H9 (cell line): ENCODE measurements around the gene DGLUCY. TPM values are rescaled to one million over a fixed set of nuclear protein-coding genes. Genes with fewer than 3 reads are reported as not detected.

Experiments used
- DNase-seq: peaks from one replicate; pipeline ENCODE4 v3.0.0-alpha.2; 2017
- H2AFZ ChIP-seq: one replicate; pipeline ENCODE4 v1.6.1; 2013; ENCODE audit warnings: mild to moderate bottlenecking, low read length, control low read depth, moderate library complexity
- H2AK5ac ChIP-seq: 2 replicates; pipeline ENCODE4 v1.6.1; 2013; ENCODE audit warnings: low read length, control low read depth, mixed read lengths; ENCODE audit not compliant: insufficient read length
- H2BK120ac ChIP-seq: one replicate; pipeline ENCODE4 v1.6.1; 2013; ENCODE audit warnings: low read depth, mild to moderate bottlenecking, low read length, control low read depth, inconsistent platforms; ENCODE audit not compliant: poor library complexity, severe bottlenecking
- H2BK12ac ChIP-seq: 2 replicates; pipeline ENCODE4 v1.6.1; 2013; ENCODE audit warnings: low read length, control low read depth, mixed read lengths, low read depth; ENCODE audit not compliant: insufficient read length
- H2BK15ac ChIP-seq: 2 replicates; pipeline ENCODE4 v1.6.1; 2013; ENCODE audit warnings: low read depth, low read length, control low read depth
- H2BK20ac ChIP-seq: one replicate; pipeline ENCODE4 v1.6.1; 2013; ENCODE audit warnings: low read depth, mild to moderate bottlenecking, low read length, control low read depth, inconsistent platforms; ENCODE audit not compliant: poor library complexity, severe bottlenecking
- H2BK5ac ChIP-seq: 2 replicates; pipeline ENCODE4 v1.6.1; 2013; ENCODE audit warnings: low read length, control low read depth, mixed read lengths; ENCODE audit not compliant: insufficient read length
- H3K14ac ChIP-seq: 2 replicates; pipeline ENCODE4 v1.6.1; 2013; ENCODE audit warnings: low read length, control low read depth; ENCODE audit not compliant: insufficient read depth
- H3K18ac ChIP-seq: 2 replicates; pipeline ENCODE4 v1.6.1; 2013; ENCODE audit warnings: low read depth, mild to moderate bottlenecking, mixed read lengths, low read length, control low read depth; ENCODE audit not compliant: insufficient read length
- H3K23ac ChIP-seq: 2 replicates; pipeline ENCODE4 v1.6.1; 2013; ENCODE audit warnings: low read length, control low read depth, mixed read lengths, low read depth; ENCODE audit not compliant: insufficient read length
- H3K23me2 ChIP-seq: 2 replicates; pipeline ENCODE4 v1.6.1; 2013; ENCODE audit warnings: low read depth, mild to moderate bottlenecking, mixed read lengths, low read length, control low read depth; ENCODE audit not compliant: insufficient read length, poor library complexity, severe bottlenecking
- H3K27ac ChIP-seq: 2 replicates; pipeline ENCODE4 v1.5.1; 2013; ENCODE audit warnings: low read length, control low read depth, mixed read lengths, low read depth; ENCODE audit not compliant: insufficient read length
- H3K27me3 ChIP-seq: 2 replicates; pipeline ENCODE4 v1.6.1; 2013; ENCODE audit warnings: low read length, control low read depth, inconsistent platforms; ENCODE audit not compliant: insufficient read depth
- H3K4ac ChIP-seq: 2 replicates; pipeline ENCODE4 v1.6.1; 2013; ENCODE audit warnings: low read depth, mild to moderate bottlenecking, control low read depth, inconsistent platforms, low read length, moderate library complexity
- H3K4me1 ChIP-seq: 2 replicates; pipeline ENCODE4 v1.6.1; 2013; ENCODE audit warnings: low read length, control low read depth, inconsistent platforms; ENCODE audit not compliant: insufficient read depth
- H3K4me2 ChIP-seq: 2 replicates; pipeline ENCODE4 v1.6.1; 2013; ENCODE audit warnings: low read length, control low read depth, mixed read lengths; ENCODE audit not compliant: insufficient read length, insufficient read depth
- H3K56ac ChIP-seq: 2 replicates; pipeline ENCODE4 v1.6.1; 2013; ENCODE audit warnings: low read depth, mild to moderate bottlenecking, mixed read lengths, low read length, control low read depth; ENCODE audit not compliant: insufficient read length
- H3K79me1 ChIP-seq: 2 replicates; pipeline ENCODE4 v1.6.1; 2013; ENCODE audit warnings: low read depth, mild to moderate bottlenecking, moderate library complexity, low read length, control low read depth, inconsistent platforms; ENCODE audit not compliant: insufficient read depth, poor library complexity, severe bottlenecking
- H3K79me2 ChIP-seq: 2 replicates; pipeline ENCODE4 v1.6.1; 2013; ENCODE audit warnings: low read length, control low read depth, inconsistent platforms; ENCODE audit not compliant: insufficient read depth
- H3K9ac ChIP-seq: 2 replicates; pipeline ENCODE4 v1.6.1; 2013; ENCODE audit warnings: low read length, control low read depth, mixed read lengths; ENCODE audit not compliant: insufficient read length; ENCODE audit errors: extremely low read depth
- H3K9me3 ChIP-seq: one replicate; pipeline ENCODE4 v1.6.1; 2013; ENCODE audit warnings: low read depth, low read length, inconsistent platforms; ENCODE audit not compliant: control insufficient read depth
- H3T11ph ChIP-seq: one replicate; pipeline ENCODE4 v1.6.1; 2013; ENCODE audit warnings: mild to moderate bottlenecking, low read length, control low read depth, inconsistent platforms
- H4K20me1 ChIP-seq: one replicate; pipeline ENCODE4 v1.6.1; 2013; ENCODE audit not compliant: control insufficient read depth, insufficient read length, insufficient read depth
- H4K5ac ChIP-seq: 2 replicates; pipeline ENCODE4 v1.6.1; 2013; ENCODE audit warnings: low read depth, mild to moderate bottlenecking, mixed read lengths, low read length, control low read depth; ENCODE audit not compliant: insufficient read length
- H4K8ac ChIP-seq: replicated peaks from 2 replicates; pipeline ENCODE4 v1.6.1; 2013; ENCODE audit warnings: low read length, control low read depth, mixed read lengths, low read depth; ENCODE audit not compliant: insufficient read length
- H4K91ac ChIP-seq: 2 replicates; pipeline ENCODE4 v1.6.1; 2013; ENCODE audit warnings: low read depth, mild to moderate bottlenecking, moderate library complexity, mixed read lengths, low read length, control low read depth; ENCODE audit not compliant: insufficient read length
- H3K27ac Mint-ChIP-seq, 3 experiments: 2 replicates in 2 of 3; 3 replicates in 1 of 3; pipeline ENCODE4 v1.8.0; 2020 to 2021; ENCODE audit warnings: mixed read lengths in 3 of 3, mild to moderate bottlenecking in 1 of 3, moderate library complexity in 1 of 3
- H3K27me3 Mint-ChIP-seq: 2 replicates; pipeline ENCODE4 v1.8.0; 2021; ENCODE audit warnings: low read depth, mild to moderate bottlenecking, moderate library complexity, mixed read lengths
- H3K36me3 Mint-ChIP-seq, 3 experiments: 2 replicates in 2 of 3; 3 replicates in 1 of 3; pipeline ENCODE4 v1.8.0; 2020 to 2021; ENCODE audit warnings: low read depth in 3 of 3, mixed read lengths in 3 of 3; ENCODE audit not compliant: insufficient read depth in 1 of 3
- H3K4me1 Mint-ChIP-seq, 2 experiments: 2 replicates each; pipeline ENCODE4 v1.8.0; 2020; ENCODE audit warnings: mixed read lengths in 2 of 2
- H3K4me3 Mint-ChIP-seq, 2 experiments: 2 replicates in 1 of 2; 3 replicates in 1 of 2; pipeline ENCODE4 v1.8.0; 2020 to 2021; ENCODE audit warnings: mild to moderate bottlenecking in 2 of 2, mixed read lengths in 2 of 2, moderate library complexity in 1 of 2
- H3K9me3 Mint-ChIP-seq, 2 experiments: 2 replicates in 1 of 2; 3 replicates in 1 of 2; pipeline ENCODE4 v1.8.0; 2020; ENCODE audit warnings: mild to moderate bottlenecking in 2 of 2, mixed read lengths in 2 of 2, moderate library complexity in 1 of 2
- CTCF ChIP-seq: fragments of 200-600 bp; sonication (generic); conservative IDR thresholded peaks from 3 replicates; pipeline ENCODE4 v1.8.0; 2021; ENCODE audit warnings: antibody characterized with exemption, mild to moderate bottlenecking
- WGBS: extraction: QIAGEN DNeasy Blood & Tissue Kit; methylation state at CpG from one replicate; pipeline ENCODE4 v1.1.7; 2013; ENCODE audit warnings: missing lambda C conversion rate, low lambda C conversion rate, mixed read lengths; ENCODE audit not compliant: insufficient read length; ENCODE audit errors: extremely low coverage; 5-methylcytosine and 5-hydroxymethylcytosine counted together
- total RNA-seq: library from RNA; stranded (reverse); gene quantifications from 2 replicates; pipeline ENCODE4 v1.2.1, GENCODE V29; 2021

The DGLUCY gene
- total RNA-seq, 1 experiment from 2014 or later, result 29.6 TPM

GRCh38 chr14:91088585-91089235 lies 25.2 kb upstream of the DGLUCY start:
- Histone ChIP-seq H3K79me1 (no peaks in the 10 kb centered on the region), H2AFZ (no peak overlapping the region), H2BK15ac (no peak overlapping the region), H4K20me1 (no peaks in the 10 kb centered on the region), H3K18ac (no peak overlapping the region), H3K27me3 (no peaks in the 10 kb centered on the region), H3K27ac (no peak overlapping the region), H3K4me1 (no peaks in the 10 kb centered on the region), H3K9ac (no peak overlapping the region), H2BK12ac (no peak overlapping the region), H3K23ac (no peak overlapping the region), H3T11ph (no peak overlapping the region), H4K8ac (no peak overlapping the region), H3K79me2 (no peaks in the 10 kb centered on the region), H2BK20ac (no peak overlapping the region), H3K9me3 (no peaks in the 10 kb centered on the region), H2BK120ac (no peak overlapping the region), H3K56ac (no peak overlapping the region), H3K23me2 (no peaks in the 10 kb centered on the region), H3K4ac (no peak overlapping the region), H4K5ac (no peak overlapping the region), H2AK5ac (peak overlapping the region; percentile 57), H2BK5ac (no peak overlapping the region), H4K91ac (no peak overlapping the region), H3K4me2 (no peak overlapping the region), H3K14ac (no peak overlapping the region; the same call in 1 of the 2 replicates)
- H3K4me1 Mint-ChIP-seq, result no peaks in the 10 kb centered on the region
- no peak overlapping the region for H3K27ac Mint-ChIP-seq
- TF ChIP-seq CTCF, result no peak
- H3K27me3 Mint-ChIP-seq, result no peaks in the 10 kb centered on the region; the same call in 1 of the 2 replicates
- H3K4me3 Mint-ChIP-seq, result no peak overlapping the region
- H3K36me3 Mint-ChIP-seq, result peaks cover 0 to 2% (median 0%) of the 10 kb centered on the region in 3 experiments; a peak in 1 of 7 replicates
- DNase-seq, result no peak
- WGBS, result no CpG with 5 or more reads among the region's 5 CpGs
- H3K9me3 Mint-ChIP-seq, result peaks cover 0 to 2% of the 10 kb centered on the region in 2 experiments; a peak in 1 of 5 replicates
